OCI-LY1 (cell line): ENCODE data around the gene HIVEP1.

ENCODE experiments used
- H2AFZ ChIP-seq: fragments of 200-600 bp; sonication (generic), shearing (Covaris generic); 2 replicates; pipeline ENCODE4 v1.6.0; 2014; ENCODE audit warnings: antibody characterized with exemption, mild to moderate bottlenecking, low read length
- H3F3A ChIP-seq: fragments of 200-600 bp; sonication (generic), shearing (Covaris generic); 2 replicates; pipeline ENCODE4 v1.6.0; 2014; ENCODE audit warnings: mild to moderate bottlenecking, antibody characterized with exemption, low read length, moderate library complexity; ENCODE audit not compliant: insufficient read depth
- H3K27ac ChIP-seq: fragments of 200-600 bp; sonication (generic); 2 replicates; pipeline ENCODE4 v1.5.1; 2014; ENCODE audit warnings: low read length, mixed run types, mild to moderate bottlenecking, low read depth; ENCODE audit not compliant: poor library complexity, severe bottlenecking
- H3K27me3 ChIP-seq: fragments of 200-600 bp; sonication (generic); 2 replicates; pipeline ENCODE4 v1.6.0; 2014; ENCODE audit warnings: antibody characterized with exemption, mild to moderate bottlenecking, low read length, moderate library complexity; ENCODE audit not compliant: insufficient read depth
- H3K36me3 ChIP-seq: fragments of 200-600 bp; sonication (generic); 2 replicates; pipeline ENCODE4 v1.6.1; 2014; ENCODE audit warnings: mild to moderate bottlenecking, antibody characterized with exemption, low read length, moderate library complexity, mixed read lengths; ENCODE audit not compliant: insufficient read depth
- H3K4me1 ChIP-seq: fragments of 200-600 bp; sonication (generic); 2 replicates; pipeline ENCODE4 v1.5.1; 2014; ENCODE audit warnings: mild to moderate bottlenecking, low read length, moderate library complexity; ENCODE audit not compliant: insufficient read depth, severe bottlenecking
- H3K4me2 ChIP-seq: fragments of 200-600 bp; sonication (generic), shearing (Covaris generic); 2 replicates; pipeline ENCODE4 v1.6.1; 2014; ENCODE audit warnings: low read length
- H3K4me3 ChIP-seq: fragments of 200-600 bp; sonication (generic); 2 replicates; pipeline ENCODE4 v1.5.1; 2014; ENCODE audit warnings: low read length, low read depth, mild to moderate bottlenecking, mixed read lengths; ENCODE audit not compliant: poor library complexity, severe bottlenecking
- H3K79me2 ChIP-seq: fragments of 200-600 bp; shearing (Covaris generic); 2 replicates; pipeline ENCODE4 v1.6.1; 2016; ENCODE audit warnings: mixed run types, low read length, mixed read lengths; ENCODE audit not compliant: insufficient read depth
- H3K9ac ChIP-seq: fragments of 200-600 bp; sonication (generic), shearing (Covaris generic); 2 replicates; pipeline ENCODE4 v1.6.1; 2014; ENCODE audit warnings: mild to moderate bottlenecking, low read length, mixed read lengths
- H3K9me2 ChIP-seq: fragments of 200-600 bp; sonication (generic), shearing (Covaris generic); 2 replicates; pipeline ENCODE4 v1.6.1; 2014; ENCODE audit warnings: low read depth, mild to moderate bottlenecking, low read length, mixed read lengths
- H3K9me3 ChIP-seq: fragments of 200-600 bp; shearing (Covaris generic); 2 replicates; pipeline ENCODE4 v1.6.1; 2014; ENCODE audit warnings: low read length, mixed read lengths
- H4K20me1 ChIP-seq: fragments of 200-600 bp; sonication (generic), shearing (Covaris generic); 2 replicates; pipeline ENCODE4 v1.6.0; 2016; ENCODE audit warnings: mild to moderate bottlenecking, low read length; ENCODE audit not compliant: insufficient read depth
- EZH2 ChIP-seq: fragments of 200-600 bp; sonication (generic), shearing (Covaris generic); IDR thresholded peaks from 2 replicates; pipeline ENCODE4 v1.8.0; 2017; ENCODE audit warnings: borderline replicate concordance, mixed run types, mild to moderate bottlenecking, antibody characterized with exemption, low read length, moderate library complexity, mixed read lengths
- TF ChIP-seq, protein P1 (sequence below): fragments of 200-600 bp; sonication (generic), shearing (Covaris generic); IDR thresholded peaks from 2 replicates; pipeline ENCODE4 v1.5.1; 2017; ENCODE audit warnings: mild to moderate bottlenecking, antibody characterized with exemption, low read length, moderate library complexity, mixed read lengths

HIVEP1 gene

DNA sequence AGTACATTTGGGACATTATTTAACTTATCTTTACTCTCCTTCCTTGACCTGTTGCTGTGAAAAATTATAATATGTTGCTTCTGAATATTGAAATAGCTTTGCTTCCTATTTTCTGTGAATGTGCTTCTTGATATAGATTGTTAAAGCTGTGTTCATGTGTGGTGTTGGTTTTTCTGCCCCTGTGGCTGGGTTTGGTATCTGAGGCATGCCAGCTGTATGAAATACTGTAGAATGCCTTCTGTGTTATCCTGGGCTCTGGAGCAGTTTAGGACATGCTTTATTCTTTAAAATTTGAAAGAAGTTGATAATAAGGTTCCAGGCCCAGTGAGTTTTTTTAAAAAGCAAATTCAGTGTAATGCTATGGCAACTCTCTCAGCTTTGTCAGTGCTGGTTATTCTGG lies 71.7 kb downstream of the HIVEP1 start:
- TF ChIP-seq, protein P1, sequence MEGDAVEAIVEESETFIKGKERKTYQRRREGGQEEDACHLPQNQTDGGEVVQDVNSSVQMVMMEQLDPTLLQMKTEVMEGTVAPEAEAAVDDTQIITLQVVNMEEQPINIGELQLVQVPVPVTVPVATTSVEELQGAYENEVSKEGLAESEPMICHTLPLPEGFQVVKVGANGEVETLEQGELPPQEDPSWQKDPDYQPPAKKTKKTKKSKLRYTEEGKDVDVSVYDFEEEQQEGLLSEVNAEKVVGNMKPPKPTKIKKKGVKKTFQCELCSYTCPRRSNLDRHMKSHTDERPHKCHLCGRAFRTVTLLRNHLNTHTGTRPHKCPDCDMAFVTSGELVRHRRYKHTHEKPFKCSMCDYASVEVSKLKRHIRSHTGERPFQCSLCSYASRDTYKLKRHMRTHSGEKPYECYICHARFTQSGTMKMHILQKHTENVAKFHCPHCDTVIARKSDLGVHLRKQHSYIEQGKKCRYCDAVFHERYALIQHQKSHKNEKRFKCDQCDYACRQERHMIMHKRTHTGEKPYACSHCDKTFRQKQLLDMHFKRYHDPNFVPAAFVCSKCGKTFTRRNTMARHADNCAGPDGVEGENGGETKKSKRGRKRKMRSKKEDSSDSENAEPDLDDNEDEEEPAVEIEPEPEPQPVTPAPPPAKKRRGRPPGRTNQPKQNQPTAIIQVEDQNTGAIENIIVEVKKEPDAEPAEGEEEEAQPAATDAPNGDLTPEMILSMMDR: no peak
- no peak for TF ChIP-seq EZH2
- Histone ChIP-seq H3K4me1 (peaks cover 58% of the 10 kb centered on the region), H2AFZ (no peak overlapping the region), H3K9ac (no peak overlapping the region), H4K20me1 (peaks cover 2% of the 10 kb centered on the region; the same call in 1 of the 2 replicates), H3K4me2 (no peak overlapping the region), H3K4me3 (no peak overlapping the region), H3K36me3 (peaks cover 1% of the 10 kb centered on the region; the same call in 1 of the 2 replicates), H3F3A (no peaks in the 10 kb centered on the region), H3K27ac (no peak overlapping the region), H3K27me3 (no peaks in the 10 kb centered on the region), H3K9me3 (no peaks in the 10 kb centered on the region), H3K9me2 (no peaks in the 10 kb centered on the region), H3K79me2 (peaks cover 100% of the 10 kb centered on the region)

DNA sequence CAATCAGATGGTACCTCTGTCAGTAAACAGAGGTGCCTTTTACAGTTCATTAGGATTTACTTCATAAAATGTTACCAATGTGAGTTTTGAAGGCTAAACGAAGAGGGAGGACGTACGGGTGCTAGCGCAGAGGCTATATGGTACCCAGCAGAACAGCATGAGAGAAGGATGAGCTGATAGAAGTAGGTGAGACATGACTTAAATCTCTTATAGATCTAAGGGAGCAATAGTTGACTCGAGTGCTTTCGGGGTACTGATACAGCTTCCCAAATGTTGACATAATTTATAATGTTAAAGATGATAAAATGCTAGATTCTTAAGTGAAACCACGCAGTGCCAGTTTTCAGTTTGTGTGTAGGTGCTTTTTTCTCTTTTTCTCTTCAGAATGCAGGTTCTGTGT lies 72.6 kb downstream of the HIVEP1 start:
- H3K9me2 ChIP-seq: no peaks in the 10 kb centered on the region
- peaks cover 54% of the 10 kb centered on the region for H3K4me1 ChIP-seq
- TF ChIP-seq, protein P1: no peak
- no peak for TF ChIP-seq EZH2
- H3K9ac ChIP-seq: no peak overlapping the region
- H3K4me3 ChIP-seq: no peak overlapping the region
- H3K79me2 ChIP-seq: peaks cover 96% of the 10 kb centered on the region
- H3F3A ChIP-seq: no peaks in the 10 kb centered on the region
- no peaks in the 10 kb centered on the region for H3K27me3 ChIP-seq
- peaks cover 2% of the 10 kb centered on the region; the same call in 1 of the 2 replicates for H4K20me1 ChIP-seq
- H3K36me3 ChIP-seq: peaks cover 8% of the 10 kb centered on the region; the same call in 1 of the 2 replicates
- H3K27ac ChIP-seq: no peak overlapping the region
- no peak overlapping the region for H2AFZ ChIP-seq
- H3K4me2 ChIP-seq: no peak overlapping the region
- H3K9me3 ChIP-seq: no peaks in the 10 kb centered on the region

DNA sequence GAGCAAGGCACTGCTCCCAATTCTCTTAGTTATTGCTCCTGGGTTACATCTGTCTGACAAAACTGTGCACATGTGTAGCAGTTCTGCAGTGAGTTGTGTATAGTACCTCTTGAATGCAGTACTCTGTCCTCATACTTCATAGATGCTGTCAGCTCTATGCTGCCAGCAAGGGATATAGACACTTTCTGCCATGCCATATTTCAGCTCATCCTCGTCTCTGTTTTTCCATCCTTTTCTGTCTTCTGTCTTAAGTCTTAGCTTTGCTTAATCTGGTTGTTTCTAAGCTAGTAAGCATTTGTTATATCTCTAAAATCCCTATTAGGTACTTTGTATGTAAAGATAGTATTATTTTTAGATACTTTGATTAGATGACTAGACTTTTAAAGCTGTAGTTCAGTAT lies 76.4 kb downstream of the HIVEP1 start:
- H2AFZ ChIP-seq: no peak overlapping the region
- no peaks in the 10 kb centered on the region for H3K9me3 ChIP-seq
- no peaks in the 10 kb centered on the region for H3K27me3 ChIP-seq
- TF ChIP-seq, protein P1: no peak
- TF ChIP-seq EZH2: no peak
- peaks cover 58% of the 10 kb centered on the region for H3K79me2 ChIP-seq
- no peak overlapping the region for H3K9ac ChIP-seq
- no peak overlapping the region for H3K4me2 ChIP-seq
- H3K4me1 ChIP-seq: peaks cover 19% of the 10 kb centered on the region
- peaks cover 40% of the 10 kb centered on the region for H3K36me3 ChIP-seq
- no peaks in the 10 kb centered on the region for H3K9me2 ChIP-seq
- no peak overlapping the region for H3K27ac ChIP-seq
- H3F3A ChIP-seq: no peaks in the 10 kb centered on the region
- H3K4me3 ChIP-seq: no peak overlapping the region
- H4K20me1 ChIP-seq: no peaks in the 10 kb centered on the region; the same call in 1 of the 2 replicates
